B cell (primary cell): ENCODE measurements around the gene LATS2. TPM values are rescaled to one million over a fixed set of nuclear protein-coding genes. Genes with fewer than 3 reads are reported as not detected.

Experiments
- ATAC-seq: fragments of 200-7000 bp; cut with Tn5 transposase; one replicate; pipeline ENCODE4 v1.10.0; 2021; ENCODE audit warnings: low read depth, mild to moderate bottlenecking, moderate number of reproducible peaks, moderate library complexity
- CTCF ChIA-PET: fragments of 350-600 bp; sonication (Branson Sonifier 250); formaldehyde crosslinking; loops from one replicate; lab custom pipeline; 2021; ENCODE audit warnings: antibody characterized with exemption, inconsistent platforms; lab: Charles Lee
- POLR2A ChIA-PET: fragments of 350-600 bp; sonication (Branson Sonifier 250); formaldehyde crosslinking; loops from one replicate; lab custom pipeline; 2021; ENCODE audit warnings: antibody characterized with exemption; lab: Charles Lee
- DNase-seq: peaks from one replicate; pipeline ENCODE4 v3.0.0; 2013
- H2AFZ ChIP-seq: 2 replicates; pipeline ENCODE4 v1.6.1; 2012; ENCODE audit warnings: mild to moderate bottlenecking, low read depth, low read length; ENCODE audit not compliant: insufficient read depth, poor library complexity, severe bottlenecking
- H3K27ac ChIP-seq, 2 donors: 1 replicate in 1 of 2; 2 replicates in 1 of 2; pipeline ENCODE4 v1.5.1; 2012 to 2013; ENCODE audit warnings: low read length in 2 of 2, mild to moderate bottlenecking in 2 of 2, moderate library complexity in 1 of 2
- H3K27me3 ChIP-seq, 4 experiments: fragments of 200-600 bp in 1 of 4; sonication (generic) in 1 of 4; replicated peaks in 1 of 4; 1 replicate in 2 of 4; 2 replicates in 2 of 4; pipeline versions ENCODE4 v1.6.1 to v1.7.0; 2013 to 2016; ENCODE audit warnings: low read length in 3 of 4, mild to moderate bottlenecking in 2 of 4, mixed read lengths in 1 of 4, moderate library complexity in 1 of 4; ENCODE audit not compliant: insufficient read depth in 4 of 4, control insufficient read depth in 3 of 4; ENCODE audit errors: control extremely low read depth in 1 of 4
- H3K36me3 ChIP-seq, 2 experiments: replicated peaks in 1 of 2; 1 replicate in 1 of 2; 2 replicates in 1 of 2; pipeline versions ENCODE4 v1.6.1 to v1.7.1; 2013; ENCODE audit warnings: low read length in 1 of 2; ENCODE audit not compliant: insufficient read depth in 2 of 2, control insufficient read depth in 1 of 2; ENCODE audit errors: control extremely low read depth in 1 of 2, extremely low read depth in 1 of 2
- H3K4me1 ChIP-seq, 2 donors: fragments of 200-600 bp in 1 of 2; sonication (generic) in 1 of 2; 1 replicate in 1 of 2; 2 replicates in 1 of 2; pipeline versions ENCODE4 v1.5.1 to v1.6.1; 2013 to 2017; ENCODE audit warnings: low read length in 2 of 2; ENCODE audit not compliant: control insufficient read depth in 2 of 2, insufficient read depth in 2 of 2
- H3K4me2 ChIP-seq: replicated peaks from 2 replicates; pipeline ENCODE3; 2012; ENCODE audit warnings: mild to moderate bottlenecking, low read depth, low read length; ENCODE audit not compliant: poor library complexity, severe bottlenecking
- H3K4me3 ChIP-seq, 5 experiments: fragments of 200-600 bp in 1 of 5; sonication (generic) in 1 of 5; 1 replicate in 3 of 5; 2 replicates in 2 of 5; pipeline versions ENCODE4 v1.5.1 to v1.7.0; 2011 to 2016; ENCODE audit warnings: low read length in 4 of 5, mild to moderate bottlenecking in 4 of 5, low read depth in 2 of 5, control low read depth in 1 of 5, moderate library complexity in 1 of 5; ENCODE audit not compliant: insufficient read depth in 1 of 5; ENCODE audit errors: control extremely low read depth in 1 of 5, extremely low read depth in 1 of 5
- H3K79me2 ChIP-seq: fragments of 200-600 bp; sonication (generic); one replicate; pipeline ENCODE4 v1.6.0; 2016; ENCODE audit warnings: low read length; ENCODE audit not compliant: control insufficient read depth, insufficient read depth
- H3K9ac ChIP-seq: fragments of 200-600 bp; sonication (generic); 2 replicates; pipeline ENCODE4 v1.6.1; 2017; ENCODE audit warnings: mild to moderate bottlenecking, low read length, moderate library complexity
- H3K9me3 ChIP-seq, 3 donors: one replicate each; pipeline versions ENCODE4 v1.6.1 to v1.7.1; 2013; ENCODE audit warnings: low read length in 2 of 3; ENCODE audit not compliant: control insufficient read depth in 2 of 3, insufficient read depth in 1 of 3; ENCODE audit errors: control extremely low read depth in 1 of 3
- H4K20me1 ChIP-seq: 2 replicates; pipeline ENCODE4 v1.6.0; 2012; ENCODE audit warnings: mild to moderate bottlenecking, low read length; ENCODE audit not compliant: insufficient read depth, control insufficient read depth, poor library complexity, severe bottlenecking
- H3K27ac Mint-ChIP-seq: one replicate; pipeline ENCODE4 v1.8.0; 2021; ENCODE audit warnings: mixed read lengths
- H3K27me3 Mint-ChIP-seq: one replicate; pipeline ENCODE4 v1.8.0; 2021; ENCODE audit warnings: mixed read lengths
- H3K4me1 Mint-ChIP-seq: one replicate; pipeline ENCODE4 v1.8.0; 2021; ENCODE audit warnings: mixed read lengths
- H3K4me3 Mint-ChIP-seq: one replicate; pipeline ENCODE4 v1.8.0; 2021; ENCODE audit warnings: mixed read lengths
- H3K9me3 Mint-ChIP-seq: one replicate; pipeline ENCODE4 v1.8.0; 2022; ENCODE audit warnings: mixed read lengths; ENCODE audit not compliant: insufficient read depth
- CTCF ChIP-seq: fragments of 200-600 bp; IDR thresholded peaks from one replicate; pipeline ENCODE4 v1.8.0; 2022; ENCODE audit warnings: antibody characterized with exemption, mild to moderate bottlenecking
- EZH2 ChIP-seq: IDR thresholded peaks from 2 replicates; pipeline ENCODE4 v1.6.1; 2012; ENCODE audit warnings: borderline replicate concordance, low read depth, mild to moderate bottlenecking, moderate library complexity, low read length; ENCODE audit not compliant: insufficient read depth, poor library complexity, severe bottlenecking
- WGBS: methylation state at CpG from one replicate; pipeline ENCODE4 v1.1.5; 2013; ENCODE audit warnings: missing lambda C conversion rate; ENCODE audit not compliant: insufficient coverage; 5-methylcytosine and 5-hydroxymethylcytosine counted together
- intact Hi-C: fragments of 100-400 bp; cut with micrococcal nuclease; formaldehyde crosslinking; loops from one replicate; pipeline ENCODE4 v1.10.0; 2022
- polyA plus RNA-seq: library from polyadenylated mRNA; depleted of rRNA; stranded (reverse); fragments of >200 nt; gene quantifications from 2 replicates; pipeline ENCODE4 v1.2.3, GENCODE V29; 2012
- total RNA-seq, 2 donors: library from RNA; stranded (reverse); fragments of 120-200 nt in 1 of 2; gene quantifications; 1 replicate in 1 of 2; 2 replicates in 1 of 2; pipeline versions ENCODE4 v1.2.3 to v1.2.4, GENCODE V29; 2013 to 2022

LATS2 gene
- total and polyA plus RNA-seq, 2 donors (not counting 1 experiment from before 2014, with no cell fraction given): 1.9 to 2.7 TPM

GRCh38 chr13:21069561-21070004, 8.2 kb upstream of the LATS2 start:
- H3K9ac ChIP-seq: no peak overlapping the region
- no peak overlapping the region for H3K27ac Mint-ChIP-seq
- no peak for ATAC-seq
- H2AFZ ChIP-seq: no peak overlapping the region
- WGBS: 91% methylated on average over 4 of the region's 6 CpGs
- no peak for TF ChIP-seq CTCF
- TF ChIP-seq EZH2: no peak
- POLR2A ChIA-PET: interaction anchor here (0.6 kb wide), 1 partner anchor 36 kb away, joined by 3 read pairs; no protein-coding TSS in a partner anchor
- no peaks in the 10 kb centered on the region for H4K20me1 ChIP-seq
- H3K4me1 ChIP-seq: peaks cover 2% of the 10 kb centered on the region in 2 donors
- H3K4me3 Mint-ChIP-seq: no peak overlapping the region
- intact Hi-C loops: no loop called here
- no peak overlapping the region for H3K4me3 ChIP-seq
- H3K79me2 ChIP-seq: no peaks in the 10 kb centered on the region
- CTCF ChIA-PET: no interaction called here
- peaks cover 4% of the 10 kb centered on the region for H3K4me1 Mint-ChIP-seq
- H3K27me3 Mint-ChIP-seq: peaks cover 15% of the 10 kb centered on the region
- no peaks in the 10 kb centered on the region for H3K36me3 ChIP-seq
- H3K4me2 ChIP-seq: no peak overlapping the region
- H3K27me3 ChIP-seq: peaks cover 0 to 5% (median 0%) of the 10 kb centered on the region in 4 experiments
- no peaks in the 10 kb centered on the region for H3K9me3 Mint-ChIP-seq
- no peak overlapping the region for H3K27ac ChIP-seq
- no peak for DNase-seq
- no peaks in the 10 kb centered on the region for H3K9me3 ChIP-seq

GRCh38 chr13:21067848-21068247, 6.5 kb upstream of the LATS2 start:
- ChIA-PET POLR2A (no interaction called here), CTCF (no interaction called here)
- no peak for ATAC-seq
- Histone ChIP-seq H3K4me2 (no peak overlapping the region), H3K9ac (no peak overlapping the region), H3K36me3 (no peaks in the 10 kb centered on the region), H3K9me3 (no peaks in the 10 kb centered on the region), H3K27ac (no peak overlapping the region), H3K4me1 (no peaks in the 10 kb centered on the region), H3K27me3 (peaks cover 0 to 2% (median 0%) of the 10 kb centered on the region in 4 experiments), H3K4me3 (no peak overlapping the region), H4K20me1 (no peaks in the 10 kb centered on the region), H2AFZ (no peak overlapping the region), H3K79me2 (no peaks in the 10 kb centered on the region)
- DNase-seq: no peak
- Mint-ChIP-seq H3K27ac (no peak overlapping the region), H3K4me1 (peaks cover 2% of the 10 kb centered on the region), H3K9me3 (no peaks in the 10 kb centered on the region), H3K4me3 (no peak overlapping the region), H3K27me3 (peaks cover 15% of the 10 kb centered on the region)
- intact Hi-C loops: no loop called here
- no peak for TF ChIP-seq EZH2
- no peak for TF ChIP-seq CTCF
- WGBS: no CpG with 5 or more reads among the region's 4 CpGs
